HepG2 (cell line): Measurements from ENCODE around the gene CHD9. TPM values are rescaled to one million over a fixed set of nuclear protein-coding genes. Genes with fewer than 3 reads are reported as not detected.

Source experiments
- BCL6 ChIP-seq: IDR thresholded peaks from 2 replicates; pipeline ENCODE4 v1.6.1; 2016; ENCODE audit warnings: missing genetic modification reagents, missing compliant biosample characterization
- CENPX ChIP-seq: sonication (generic); formaldehyde crosslinking; IDR thresholded peaks from 2 replicates; pipeline ENCODE4 v1.9.0; 2021; ENCODE audit warnings: mild to moderate bottlenecking, missing genetic modification reagents, moderate library complexity
- DNMT3B ChIP-seq: conservative IDR thresholded peaks from 2 replicates; pipeline ENCODE4 v1.6.1; 2016; ENCODE audit warnings: missing biosample characterization, control low read depth
- KDM3A ChIP-seq: IDR thresholded peaks from 2 replicates; pipeline ENCODE4 v1.6.1; 2018; ENCODE audit warnings: low read depth, missing compliant biosample characterization
- NFYB ChIP-seq: sonication (generic); formaldehyde crosslinking; IDR thresholded peaks from 2 replicates; pipeline ENCODE4 v1.4.0; 2020; ENCODE audit warnings: missing genetic modification reagents
- PHF8 ChIP-seq: sonication (generic); formaldehyde crosslinking; IDR thresholded peaks from 2 replicates; pipeline ENCODE4 v1.5.0; 2020; ENCODE audit warnings: missing genetic modification reagents
- RBM22 ChIP-seq: fragments of 200-400 bp; formaldehyde crosslinking; optimal IDR thresholded peaks from 2 replicates; pipeline ENCODE3; 2017; ENCODE audit warnings: mild to moderate bottlenecking, low read length, moderate library complexity
- SIN3B ChIP-seq: fragments of 150-350 bp; IDR thresholded peaks from 2 replicates; pipeline ENCODE4 v1.6.1; 2014; ENCODE audit warnings: low read length
- TBX2 ChIP-seq: sonication (generic); formaldehyde crosslinking; IDR thresholded peaks from 2 replicates; pipeline ENCODE4 v1.5.0; 2020; ENCODE audit warnings: missing genetic modification reagents, mild to moderate bottlenecking, borderline replicate concordance
- ZNF12 ChIP-seq: sonication (generic); formaldehyde crosslinking; IDR thresholded peaks from 2 replicates; pipeline ENCODE4 v1.5.0; 2020; ENCODE audit warnings: missing genetic modification reagents
- ZNF251 ChIP-seq: sonication (generic); formaldehyde crosslinking; IDR thresholded peaks from 2 replicates; pipeline ENCODE4 v1.9.0; 2021; ENCODE audit warnings: mild to moderate bottlenecking, missing genetic modification reagents
- ZNF296 ChIP-seq: sonication (generic); formaldehyde crosslinking; conservative IDR thresholded peaks from 2 replicates; pipeline ENCODE4 v1.5.0; 2020; ENCODE audit warnings: mild to moderate bottlenecking, missing genetic modification reagents
- ZNF34 ChIP-seq: sonication (generic); formaldehyde crosslinking; IDR thresholded peaks from 2 replicates; pipeline ENCODE4 v1.4.0; 2020; ENCODE audit warnings: mild to moderate bottlenecking, missing genetic modification reagents, borderline replicate concordance
- ZNF460 ChIP-seq: sonication (generic); formaldehyde crosslinking; IDR thresholded peaks from 2 replicates; pipeline ENCODE4 v1.5.1; 2020; ENCODE audit warnings: missing genetic modification reagents, mild to moderate bottlenecking, borderline replicate concordance
- ZNF652 ChIP-seq: IDR thresholded peaks from 2 replicates; pipeline ENCODE4 v1.6.1; 2016; ENCODE audit warnings: low read depth, borderline replicate concordance
- ZNF816 ChIP-seq: sonication (generic); formaldehyde crosslinking; IDR thresholded peaks from 2 replicates; pipeline ENCODE4 v1.8.0; 2022; ENCODE audit warnings: missing genetic modification reagents, mild to moderate bottlenecking, borderline replicate concordance
- polyA plus RNA-seq, 8 experiments: library from polyadenylated mRNA; depleted of rRNA in 3 of 8; stranded (reverse) in 7 of 8; unstranded in 1 of 8; fragments of >200 nt; fragmentation: Illumina TruSeq in 4 of 8; extraction: Trizol in 4 of 8; gene quantifications; 2 replicates each; pipeline versions ENCODE4 v1.2.1 to v1.2.3, GENCODE V29; 2011 to 2016; ENCODE audit warnings: low read depth in 4 of 8, missing spikeins in 1 of 8, mixed read lengths in 1 of 8; ENCODE audit not compliant: insufficient read depth in 1 of 8
- total RNA-seq, 5 experiments: library from RNA; depleted of rRNA; stranded (reverse); fragments of >200 nt; fragmentation: Illumina TruSeq; extraction: Trizol; gene quantifications; 2 replicates each; pipeline ENCODE4 v1.2.3, GENCODE V29; 2016; ENCODE audit warnings: low read depth in 1 of 5
- TF ChIP-seq, protein P1 (sequence below): sonication (generic); formaldehyde crosslinking; IDR thresholded peaks from 2 replicates; pipeline ENCODE4 v1.8.0; 2022; ENCODE audit warnings: missing genetic modification reagents, mild to moderate bottlenecking, borderline replicate concordance
- TF ChIP-seq, protein P2 (sequence below): sonication (generic); formaldehyde crosslinking; IDR thresholded peaks from 2 replicates; pipeline ENCODE4 v1.4.0; 2020; ENCODE audit warnings: mild to moderate bottlenecking, missing genetic modification reagents, borderline replicate concordance
- TF ChIP-seq, protein P3 (sequence below): sonication (generic); formaldehyde crosslinking; IDR thresholded peaks from 2 replicates; pipeline ENCODE4 v1.4.0; 2020; ENCODE audit warnings: mild to moderate bottlenecking, missing genetic modification reagents
- TF ChIP-seq, protein P4 (sequence below): sonication (generic); formaldehyde crosslinking; IDR thresholded peaks from 2 replicates; pipeline ENCODE4 v1.5.1; 2020; ENCODE audit warnings: mild to moderate bottlenecking, missing genetic modification reagents

The CHD9 gene
- total and polyA plus RNA-seq, 2 of the 13 experiments (the other 11 are each of a cell fraction or from before 2014, with no cell fraction given), result 23.4 to 27.7 TPM

DNA sequence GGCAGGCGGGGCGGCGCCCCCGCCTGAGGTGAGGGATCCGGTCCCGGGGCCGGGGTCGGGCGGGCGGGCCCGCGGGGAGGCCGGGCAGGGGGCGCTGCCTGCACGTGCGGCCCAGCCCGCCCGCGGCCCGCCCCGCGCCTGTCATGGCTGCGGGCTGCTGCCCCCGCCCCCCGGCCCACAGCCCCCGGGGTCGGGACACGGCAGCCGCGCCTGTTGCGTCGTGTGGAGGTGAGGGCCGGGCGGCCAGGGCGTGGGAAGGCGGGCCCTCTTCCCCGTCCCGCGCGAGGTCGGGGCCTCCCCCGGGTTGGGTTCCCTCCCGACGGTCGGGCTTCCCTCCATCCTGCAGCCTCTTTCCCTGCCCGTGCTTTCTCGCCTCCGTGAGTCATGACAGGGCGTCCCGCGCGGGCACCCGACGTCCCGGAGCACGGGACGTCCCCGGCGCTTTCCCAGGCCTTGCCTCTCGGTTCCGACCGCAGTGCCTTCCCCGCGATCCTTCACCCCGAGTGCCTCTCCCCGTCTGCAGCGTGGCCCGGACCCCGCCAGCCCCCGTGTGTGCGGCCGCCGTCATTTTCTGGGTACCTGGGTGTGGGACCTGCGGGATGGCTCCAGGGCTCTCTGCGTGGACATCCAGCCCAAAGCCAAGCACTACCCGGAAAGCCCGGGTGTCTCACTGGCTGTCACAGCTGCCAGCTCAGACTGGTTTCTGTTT lies 76.7 kb downstream of the CHD9 start (continued):
- peak; percentile 48; the same call in 1 of the 2 replicates for TF ChIP-seq TBX2
- TF ChIP-seq SIN3B, result no peak
- TF ChIP-seq, protein P1, sequence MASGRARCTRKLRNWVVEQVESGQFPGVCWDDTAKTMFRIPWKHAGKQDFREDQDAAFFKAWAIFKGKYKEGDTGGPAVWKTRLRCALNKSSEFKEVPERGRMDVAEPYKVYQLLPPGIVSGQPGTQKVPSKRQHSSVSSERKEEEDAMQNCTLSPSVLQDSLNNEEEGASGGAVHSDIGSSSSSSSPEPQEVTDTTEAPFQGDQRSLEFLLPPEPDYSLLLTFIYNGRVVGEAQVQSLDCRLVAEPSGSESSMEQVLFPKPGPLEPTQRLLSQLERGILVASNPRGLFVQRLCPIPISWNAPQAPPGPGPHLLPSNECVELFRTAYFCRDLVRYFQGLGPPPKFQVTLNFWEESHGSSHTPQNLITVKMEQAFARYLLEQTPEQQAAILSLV (CRISPR knock-in tag), result no peak
- TF ChIP-seq ZNF816 (CRISPR knock-in tag), result no peak
- TF ChIP-seq ZNF34, result no peak
- TF ChIP-seq PHF8, result 0 out of 2 replicates have a peak, but pooled peaks have one; percentile 66
- TF ChIP-seq BCL6 (CRISPR knock-in tag), result no peak
- TF ChIP-seq, protein P2, sequence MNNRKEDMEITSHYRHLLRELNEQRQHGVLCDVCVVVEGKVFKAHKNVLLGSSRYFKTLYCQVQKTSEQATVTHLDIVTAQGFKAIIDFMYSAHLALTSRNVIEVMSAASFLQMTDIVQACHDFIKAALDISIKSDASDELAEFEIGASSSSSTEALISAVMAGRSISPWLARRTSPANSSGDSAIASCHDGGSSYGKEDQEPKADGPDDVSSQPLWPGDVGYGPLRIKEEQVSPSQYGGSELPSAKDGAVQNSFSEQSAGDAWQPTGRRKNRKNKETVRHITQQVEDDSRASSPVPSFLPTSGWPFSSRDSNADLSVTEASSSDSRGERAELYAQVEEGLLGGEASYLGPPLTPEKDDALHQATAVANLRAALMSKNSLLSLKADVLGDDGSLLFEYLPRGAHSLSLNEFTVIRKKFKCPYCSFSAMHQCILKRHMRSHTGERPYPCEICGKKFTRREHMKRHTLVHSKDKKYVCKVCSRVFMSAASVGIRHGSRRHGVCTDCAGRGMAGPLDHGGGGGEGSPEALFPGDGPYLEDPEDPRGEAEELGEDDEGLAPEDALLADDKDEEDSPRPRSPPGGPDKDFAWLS (CRISPR knock-in tag), result no peak
- TF ChIP-seq, protein P3, sequence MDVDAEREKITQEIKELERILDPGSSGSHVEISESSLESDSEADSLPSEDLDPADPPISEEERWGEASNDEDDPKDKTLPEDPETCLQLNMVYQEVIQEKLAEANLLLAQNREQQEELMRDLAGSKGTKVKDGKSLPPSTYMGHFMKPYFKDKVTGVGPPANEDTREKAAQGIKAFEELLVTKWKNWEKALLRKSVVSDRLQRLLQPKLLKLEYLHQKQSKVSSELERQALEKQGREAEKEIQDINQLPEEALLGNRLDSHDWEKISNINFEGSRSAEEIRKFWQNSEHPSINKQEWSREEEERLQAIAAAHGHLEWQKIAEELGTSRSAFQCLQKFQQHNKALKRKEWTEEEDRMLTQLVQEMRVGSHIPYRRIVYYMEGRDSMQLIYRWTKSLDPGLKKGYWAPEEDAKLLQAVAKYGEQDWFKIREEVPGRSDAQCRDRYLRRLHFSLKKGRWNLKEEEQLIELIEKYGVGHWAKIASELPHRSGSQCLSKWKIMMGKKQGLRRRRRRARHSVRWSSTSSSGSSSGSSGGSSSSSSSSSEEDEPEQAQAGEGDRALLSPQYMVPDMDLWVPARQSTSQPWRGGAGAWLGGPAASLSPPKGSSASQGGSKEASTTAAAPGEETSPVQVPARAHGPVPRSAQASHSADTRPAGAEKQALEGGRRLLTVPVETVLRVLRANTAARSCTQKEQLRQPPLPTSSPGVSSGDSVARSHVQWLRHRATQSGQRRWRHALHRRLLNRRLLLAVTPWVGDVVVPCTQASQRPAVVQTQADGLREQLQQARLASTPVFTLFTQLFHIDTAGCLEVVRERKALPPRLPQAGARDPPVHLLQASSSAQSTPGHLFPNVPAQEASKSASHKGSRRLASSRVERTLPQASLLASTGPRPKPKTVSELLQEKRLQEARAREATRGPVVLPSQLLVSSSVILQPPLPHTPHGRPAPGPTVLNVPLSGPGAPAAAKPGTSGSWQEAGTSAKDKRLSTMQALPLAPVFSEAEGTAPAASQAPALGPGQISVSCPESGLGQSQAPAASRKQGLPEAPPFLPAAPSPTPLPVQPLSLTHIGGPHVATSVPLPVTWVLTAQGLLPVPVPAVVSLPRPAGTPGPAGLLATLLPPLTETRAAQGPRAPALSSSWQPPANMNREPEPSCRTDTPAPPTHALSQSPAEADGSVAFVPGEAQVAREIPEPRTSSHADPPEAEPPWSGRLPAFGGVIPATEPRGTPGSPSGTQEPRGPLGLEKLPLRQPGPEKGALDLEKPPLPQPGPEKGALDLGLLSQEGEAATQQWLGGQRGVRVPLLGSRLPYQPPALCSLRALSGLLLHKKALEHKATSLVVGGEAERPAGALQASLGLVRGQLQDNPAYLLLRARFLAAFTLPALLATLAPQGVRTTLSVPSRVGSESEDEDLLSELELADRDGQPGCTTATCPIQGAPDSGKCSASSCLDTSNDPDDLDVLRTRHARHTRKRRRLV (CRISPR knock-in tag), result no peak
- TF ChIP-seq, protein P4, sequence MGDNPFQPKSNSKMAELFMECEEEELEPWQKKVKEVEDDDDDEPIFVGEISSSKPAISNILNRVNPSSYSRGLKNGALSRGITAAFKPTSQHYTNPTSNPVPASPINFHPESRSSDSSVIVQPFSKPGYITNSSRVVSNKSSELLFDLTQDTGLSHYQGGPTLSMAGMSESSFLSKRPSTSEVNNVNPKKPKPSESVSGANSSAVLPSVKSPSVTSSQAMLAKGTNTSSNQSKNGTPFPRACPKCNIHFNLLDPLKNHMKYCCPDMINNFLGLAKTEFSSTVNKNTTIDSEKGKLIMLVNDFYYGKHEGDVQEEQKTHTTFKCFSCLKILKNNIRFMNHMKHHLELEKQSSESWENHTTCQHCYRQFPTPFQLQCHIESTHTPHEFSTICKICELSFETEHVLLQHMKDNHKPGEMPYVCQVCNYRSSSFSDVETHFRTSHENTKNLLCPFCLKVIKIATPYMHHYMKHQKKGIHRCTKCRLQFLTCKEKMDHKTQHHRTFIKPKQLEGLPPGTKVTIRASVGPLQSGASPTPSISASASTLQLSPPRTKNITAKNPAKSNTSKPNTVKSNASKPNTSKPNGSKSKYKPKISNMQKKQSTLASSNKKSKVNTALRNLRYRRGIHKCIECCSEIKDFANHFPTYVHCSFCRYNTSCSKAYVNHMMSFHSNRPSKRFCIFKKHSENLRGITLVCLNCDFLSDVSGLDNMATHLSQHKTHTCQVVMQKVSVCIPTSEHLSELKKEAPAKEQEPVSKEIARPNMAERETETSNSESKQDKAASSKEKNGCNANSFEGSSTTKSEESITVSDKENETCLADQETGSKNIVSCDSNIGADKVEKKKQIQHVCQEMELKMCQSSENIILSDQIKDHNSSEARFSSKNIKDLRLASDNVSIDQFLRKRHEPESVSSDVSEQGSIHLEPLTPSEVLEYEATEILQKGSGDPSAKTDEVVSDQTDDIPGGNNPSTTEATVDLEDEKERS (CRISPR knock-in tag), result no peak
- TF ChIP-seq CENPX (CRISPR knock-in tag), result no peak
- no peak for TF ChIP-seq ZNF251 (CRISPR knock-in tag)
- TF ChIP-seq ZNF12 (CRISPR knock-in tag), result no peak
- TF ChIP-seq DNMT3B (CRISPR knock-in tag), result no peak
- TF ChIP-seq ZNF652, result no peak
- TF ChIP-seq KDM3A (CRISPR knock-in tag), result no peak
- TF ChIP-seq ZNF460 (CRISPR knock-in tag), result no peak
- TF ChIP-seq RBM22, result peak; percentile 55
- no peak for TF ChIP-seq NFYB (CRISPR knock-in tag)
- TF ChIP-seq ZNF296 (CRISPR knock-in tag), result no peak
